ENCODE results near the gene RFX2.
"Not testable (repeated sequence)": the region's sequence is repeated elsewhere in the genome, so short reads cannot be mapped to it uniquely, and the experiment has no call there.

Gene RFX2

DNA sequence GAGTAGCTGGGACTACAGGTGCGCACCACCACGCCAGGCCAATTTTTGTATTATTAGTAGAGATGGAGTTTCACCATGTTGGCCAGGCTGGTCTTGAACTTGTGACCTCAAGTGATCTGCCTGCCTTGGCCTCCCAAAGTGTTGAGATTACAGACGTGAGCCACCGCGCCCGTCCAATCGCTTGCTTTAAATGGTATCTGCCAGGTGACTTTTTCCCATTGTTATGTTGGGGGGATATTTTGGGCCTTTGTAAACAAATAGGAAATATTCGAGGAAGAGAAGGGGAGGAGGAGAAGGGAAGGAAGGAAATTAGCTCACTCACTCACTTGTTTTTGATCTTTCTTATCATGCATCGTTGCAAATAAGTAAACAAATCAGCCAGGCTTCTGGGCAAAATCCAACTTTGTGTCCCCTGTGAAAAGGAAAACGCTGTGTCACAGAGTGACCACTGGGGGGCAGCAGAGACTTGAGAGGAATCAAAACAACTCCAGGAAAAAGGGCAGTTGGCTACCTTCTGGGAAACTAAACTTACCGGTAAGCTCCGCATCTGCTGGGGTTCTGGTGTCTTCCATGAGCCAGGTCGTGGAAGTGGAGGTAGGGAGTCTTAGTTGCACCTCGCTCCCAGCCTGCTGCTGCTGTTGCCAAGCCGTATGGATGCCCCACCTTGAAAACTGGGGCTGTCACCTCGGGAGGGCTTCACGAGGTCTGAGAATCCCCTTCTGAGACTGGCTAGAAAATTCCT, 123.1 kb downstream of the RFX2 start:
- peak; percentile 88 for DNase-seq

DNA sequence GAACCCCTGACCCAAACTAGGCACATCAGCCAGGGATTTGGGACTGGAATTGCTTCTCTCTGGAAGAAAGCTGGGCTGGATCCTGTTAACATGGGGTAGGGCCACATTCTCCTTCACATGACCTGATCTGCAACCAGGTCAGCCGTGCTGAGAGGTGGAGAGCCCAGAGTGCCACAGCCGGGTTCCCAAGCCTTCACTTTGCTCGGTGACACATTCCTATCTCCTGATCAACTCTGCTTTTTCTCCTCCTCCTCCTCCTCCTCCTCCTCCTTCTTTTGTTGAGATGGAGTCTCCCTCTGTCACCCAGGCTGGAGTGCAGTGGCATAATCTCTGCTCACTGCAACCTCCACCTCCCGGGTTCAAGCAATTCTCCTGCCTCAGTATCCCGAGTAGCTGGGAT, 124.5 kb downstream of the RFX2 start:
- not testable (repeated sequence) for DNase-seq

DNA sequence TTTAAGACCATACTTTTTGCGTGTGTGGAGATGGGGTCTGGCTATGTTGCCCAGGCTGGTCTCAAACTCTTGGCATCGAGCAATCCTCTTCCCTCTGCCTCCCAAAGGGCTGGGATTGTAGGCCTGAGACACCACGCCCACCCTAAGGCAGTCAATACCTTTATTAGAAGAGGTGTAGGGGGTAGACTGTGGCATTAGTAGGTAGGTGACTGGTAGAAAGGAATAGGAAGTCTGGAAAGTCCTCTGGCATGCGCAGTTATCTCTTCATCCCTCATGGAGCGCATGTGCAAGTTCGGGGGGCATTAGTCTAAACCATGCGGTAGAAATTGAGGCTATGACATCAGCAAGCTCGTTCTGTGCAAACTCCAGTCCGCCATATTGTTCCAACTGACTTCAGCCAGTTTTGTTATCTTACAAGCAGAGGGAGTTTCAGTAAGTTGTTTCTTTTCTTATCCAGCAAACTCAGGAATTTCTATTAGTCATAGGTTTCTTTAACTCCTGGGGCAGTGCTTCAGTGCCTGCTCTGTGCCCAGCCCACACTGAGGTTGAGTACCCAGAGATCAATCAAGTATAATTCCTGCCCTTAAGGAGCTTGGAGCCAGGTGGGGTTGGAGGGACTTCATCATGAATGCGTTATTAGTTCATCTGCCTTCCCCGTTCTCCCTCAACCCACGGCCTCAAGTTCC, 125.1 kb downstream of the RFX2 start:
- peak; percentile 51 for DNase-seq

DNA sequence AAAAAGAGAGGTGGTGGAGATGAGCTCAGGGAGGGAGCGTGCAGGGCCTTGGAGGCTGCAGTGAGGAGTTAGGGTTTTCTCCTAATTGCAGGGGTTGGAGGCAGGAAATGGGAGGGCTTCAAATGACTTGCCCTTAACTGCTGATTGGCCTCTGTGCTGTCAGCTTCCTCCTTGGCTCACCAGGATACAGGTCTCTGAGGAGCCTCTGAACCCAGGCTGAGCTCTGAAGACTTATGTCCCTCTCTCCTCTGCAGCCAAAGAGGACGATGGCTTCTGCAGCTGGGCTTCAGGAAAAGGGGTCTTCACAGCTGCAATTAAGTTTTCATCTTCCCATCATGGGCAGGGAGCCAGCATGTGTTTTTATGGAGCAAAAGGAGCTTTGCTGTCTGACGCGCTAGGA, 125.7 kb downstream of the RFX2 start:
- DNase-seq = peak; percentile 55

DNA sequence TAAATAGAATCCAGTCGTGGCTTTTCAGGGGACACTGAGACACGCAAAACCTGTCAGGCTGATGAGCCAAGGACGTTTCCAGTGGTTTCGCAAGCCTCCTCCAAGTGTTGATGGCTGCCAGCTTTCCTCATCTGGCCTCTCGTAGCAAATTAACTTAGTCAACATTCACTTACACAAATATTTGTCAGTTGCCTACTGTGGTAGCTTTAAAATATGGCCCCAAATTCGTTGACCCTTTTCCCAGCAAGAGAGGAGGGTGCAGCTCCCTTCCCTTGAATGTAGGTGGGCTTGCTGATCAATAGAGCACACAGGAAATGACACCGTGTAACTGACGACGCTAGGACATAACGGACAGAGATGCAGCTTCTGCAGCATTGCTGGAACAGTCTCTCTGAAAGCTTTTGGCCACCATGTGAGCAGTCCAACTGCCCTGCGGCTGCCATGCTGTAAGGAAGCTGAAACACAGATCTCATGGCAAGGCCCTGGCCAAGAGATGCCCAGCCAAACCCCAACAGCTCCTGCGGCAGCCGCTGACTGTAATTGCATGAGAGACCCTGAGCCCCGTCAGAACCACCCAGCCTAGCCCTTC, 126.8 kb downstream of the RFX2 start:
- DNase-seq = no peak

DNA sequence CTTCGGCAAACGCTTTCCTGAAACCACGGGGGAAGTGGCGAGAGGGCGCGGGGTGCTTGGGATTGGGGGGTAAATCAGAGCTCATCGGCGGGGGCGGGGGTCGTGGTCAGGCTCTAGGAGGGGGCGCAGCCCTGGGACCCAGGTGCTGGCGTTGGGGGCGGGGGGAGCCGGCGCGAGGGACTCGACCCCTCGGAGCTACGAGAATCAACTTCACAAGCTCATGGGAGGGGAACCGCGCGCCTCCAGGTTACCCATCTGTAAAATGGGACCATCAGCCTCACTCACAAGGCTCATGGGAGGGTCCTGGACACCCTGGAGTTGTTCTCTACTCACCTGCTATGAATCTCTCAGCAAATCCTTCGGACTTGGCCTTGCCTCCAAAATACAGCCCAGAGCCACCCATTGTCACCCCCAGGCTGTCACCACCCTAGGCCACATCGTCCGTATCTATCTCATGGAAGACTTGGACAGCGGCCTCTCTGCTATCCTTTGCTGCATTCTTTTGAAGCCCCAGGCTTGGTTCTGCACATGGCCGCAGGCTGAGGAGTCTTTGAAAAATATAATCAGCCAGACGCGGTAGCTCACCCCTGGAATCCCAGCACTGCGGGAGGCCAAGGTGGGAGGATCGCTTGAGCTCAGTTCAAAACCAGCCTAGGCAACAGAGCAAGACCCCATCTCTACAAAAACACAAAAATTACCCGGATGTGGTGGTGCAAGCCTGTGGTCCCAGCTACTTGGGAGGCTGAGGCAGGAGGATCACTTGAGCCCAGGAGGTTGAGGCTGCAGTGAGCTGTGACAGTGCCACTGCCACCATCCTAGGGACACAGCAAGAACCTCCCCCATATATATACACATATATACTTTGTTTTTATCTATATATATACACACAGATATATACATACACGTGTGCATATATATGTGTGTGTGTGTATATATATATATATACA, 131.4 kb downstream of the RFX2 start:
- no peak for DNase-seq

DNA sequence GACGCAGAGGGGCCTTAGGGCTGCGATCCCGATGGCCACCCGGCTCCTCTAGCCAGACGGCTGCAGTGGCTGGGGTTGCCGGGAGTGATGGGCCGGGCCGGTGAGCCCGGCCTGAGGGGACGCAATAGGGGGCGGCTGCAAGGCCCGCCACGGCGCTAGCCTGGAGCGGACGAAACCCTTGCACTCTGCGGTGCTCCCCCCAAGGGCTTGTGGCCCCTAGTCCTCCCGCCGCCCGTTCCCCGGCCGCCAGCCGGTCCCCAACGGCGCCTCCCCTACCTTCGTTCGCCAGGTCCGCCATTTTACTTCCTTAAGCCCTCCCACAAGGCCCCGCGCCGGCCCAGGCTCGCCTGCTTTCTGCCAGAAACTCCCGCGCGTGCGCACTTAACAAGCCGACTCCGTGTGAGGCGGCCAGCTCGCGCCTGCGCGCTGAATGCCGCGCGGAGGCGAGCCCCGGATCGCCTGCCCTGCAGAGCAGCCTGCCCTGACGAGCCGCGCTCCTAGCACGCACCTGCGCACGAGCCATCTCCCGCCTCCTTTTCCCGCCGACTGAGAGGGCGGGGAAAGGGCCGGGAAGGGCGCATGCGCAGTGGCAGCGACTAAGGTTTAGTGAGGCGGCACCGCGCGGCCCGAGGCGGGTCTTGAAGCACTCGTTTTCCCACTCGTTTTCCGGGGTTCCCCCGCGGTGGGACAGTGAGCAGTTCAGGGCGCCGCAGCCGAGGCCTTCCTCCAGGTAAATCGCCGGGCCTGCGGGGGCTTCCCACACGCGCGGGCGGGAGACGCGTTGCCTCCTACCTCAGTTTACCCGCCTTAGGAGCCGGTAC, 132.3 kb downstream of the RFX2 start, which contains the start of gene RANBP3:
TSS of gene RANBP3 (minus strand) at position 356 of the 821 bp plus-strand sequence. CDS start at position 298, 58 bp downstream.
- DNase-seq = peak; percentile 100

DNA sequence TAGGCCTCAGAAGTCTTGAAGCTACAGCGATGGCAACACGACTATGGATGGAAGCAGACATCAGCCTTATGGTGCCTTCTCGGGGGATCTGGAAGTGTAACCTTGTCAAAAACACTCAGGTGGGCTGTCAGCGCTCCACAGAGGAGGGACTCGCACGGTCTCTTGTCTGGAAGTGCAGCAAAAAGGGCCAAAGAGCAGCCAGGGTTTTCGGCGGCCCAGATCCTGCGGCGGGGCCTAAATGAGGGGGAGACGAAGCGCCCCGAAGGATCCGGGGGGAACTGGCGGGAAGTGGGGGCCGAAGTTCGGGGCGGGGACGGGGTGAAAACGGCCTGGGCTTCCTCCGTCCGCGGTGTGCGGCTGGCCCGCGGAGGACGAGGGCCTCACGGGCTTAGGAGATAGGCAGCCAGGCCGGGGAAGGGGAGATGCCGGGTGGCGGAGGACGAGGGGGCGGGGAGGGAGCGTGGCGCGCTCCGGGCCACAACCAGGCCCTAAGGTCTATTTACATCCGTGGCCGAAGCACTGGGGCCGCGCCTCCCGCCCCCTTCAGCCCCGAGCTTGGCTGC, 133.0 kb downstream of the RFX2 start:
- no peak for DNase-seq

DNA sequence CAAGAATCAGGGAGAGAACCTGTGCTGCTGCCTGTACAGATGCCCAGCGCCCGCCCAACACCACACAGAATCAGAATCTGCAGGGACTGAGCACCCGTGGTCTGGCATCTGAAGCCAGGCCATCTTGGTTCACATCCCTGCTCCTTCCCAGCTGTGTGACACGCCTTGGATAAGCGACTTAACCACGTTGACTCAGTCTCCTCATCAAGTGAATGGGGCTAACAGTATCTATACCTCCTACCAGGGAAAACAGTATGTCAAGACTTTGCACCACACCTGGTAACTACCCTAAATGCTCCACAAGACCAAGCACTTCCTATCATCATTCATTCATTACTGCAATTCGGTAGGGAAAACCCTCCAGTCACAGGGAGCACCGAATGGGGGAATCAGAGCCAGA, 133.5 kb downstream of the RFX2 start:
- DNase-seq = no peak

DNA sequence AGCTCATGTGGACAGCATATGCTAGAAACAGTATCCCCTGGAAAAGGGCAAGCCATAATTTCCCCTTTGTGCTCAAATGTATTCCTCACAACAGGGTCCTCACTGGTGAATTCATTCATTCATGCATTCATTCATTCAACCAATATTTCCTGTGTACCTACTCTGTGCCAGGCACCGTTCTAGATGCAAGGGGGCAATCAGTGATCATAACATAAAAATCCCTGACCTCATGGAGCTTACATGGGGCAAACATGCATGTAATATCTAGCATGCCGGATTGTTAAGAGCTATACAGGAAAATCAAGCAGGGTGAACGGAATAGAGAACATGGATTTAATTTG, 134.9 kb downstream of the RFX2 start:
- DNase-seq = no peak

DNA sequence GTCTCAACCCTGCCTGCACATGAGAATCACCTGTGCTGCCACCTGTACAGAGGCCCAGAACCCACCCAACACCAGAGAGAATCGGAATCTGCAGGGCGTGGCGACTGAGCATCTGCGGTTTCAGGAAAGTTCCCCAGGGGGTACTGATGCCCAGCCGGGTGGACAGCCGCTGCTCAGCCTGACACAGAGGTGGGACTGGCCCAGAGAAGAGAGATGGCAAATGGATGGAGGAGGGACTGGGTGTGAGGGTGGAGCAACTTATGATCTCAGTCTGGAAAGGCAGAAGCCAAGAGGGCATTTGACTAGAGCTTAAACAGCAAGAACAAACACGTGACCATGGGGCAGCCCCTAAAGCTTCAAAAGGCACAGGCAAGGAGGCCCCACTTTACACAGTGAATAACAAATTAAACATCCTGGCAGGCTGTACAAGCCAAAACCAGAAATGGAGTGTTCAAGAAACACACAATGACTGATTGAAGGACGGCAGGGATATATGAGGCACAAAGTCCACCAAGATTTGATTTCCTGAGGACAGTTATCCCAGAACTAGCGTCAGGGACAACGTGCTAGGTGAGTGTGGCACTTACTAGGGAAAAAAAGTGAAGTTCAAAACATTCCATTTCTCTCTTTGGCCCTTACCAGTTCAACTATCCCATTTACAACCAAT, 135.4 kb downstream of the RFX2 start:
- no peak for DNase-seq

DNA sequence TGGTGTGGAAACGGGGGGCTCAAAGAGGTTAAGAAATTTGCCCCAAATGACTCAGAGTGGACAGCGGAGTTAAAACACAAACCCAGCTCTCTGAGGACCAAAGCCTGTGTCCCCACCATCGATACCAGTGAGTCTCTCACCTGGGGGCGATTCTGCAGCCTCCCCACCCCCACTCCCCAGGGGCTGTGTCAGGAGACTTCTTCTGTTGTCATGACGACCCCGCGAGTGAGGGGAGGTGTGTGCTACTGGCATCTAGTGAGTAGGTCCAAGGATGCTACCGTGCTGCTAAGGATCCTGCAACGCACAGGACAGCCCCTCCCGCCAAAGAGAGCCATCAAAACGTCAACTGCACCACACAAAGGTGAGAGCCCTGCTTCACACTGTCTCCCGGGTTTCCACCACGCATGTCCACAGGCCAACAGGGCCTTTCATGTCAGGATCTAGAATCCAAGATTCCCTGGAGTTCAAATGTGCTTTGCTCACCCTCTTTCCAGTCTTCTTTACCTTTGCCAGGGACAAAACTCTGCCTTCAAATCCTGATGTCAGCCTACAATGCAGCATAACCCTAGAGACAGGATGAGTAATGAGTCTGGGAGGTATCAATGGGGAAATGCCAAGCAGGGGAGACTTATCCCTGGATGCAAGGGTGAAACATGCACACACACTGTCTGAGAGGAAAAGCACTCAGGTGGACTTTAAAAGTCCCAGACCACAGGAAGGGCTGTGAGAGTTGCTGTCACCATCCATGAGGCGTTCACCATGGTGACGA, 136.2 kb downstream of the RFX2 start:
- no peak for DNase-seq

DNA sequence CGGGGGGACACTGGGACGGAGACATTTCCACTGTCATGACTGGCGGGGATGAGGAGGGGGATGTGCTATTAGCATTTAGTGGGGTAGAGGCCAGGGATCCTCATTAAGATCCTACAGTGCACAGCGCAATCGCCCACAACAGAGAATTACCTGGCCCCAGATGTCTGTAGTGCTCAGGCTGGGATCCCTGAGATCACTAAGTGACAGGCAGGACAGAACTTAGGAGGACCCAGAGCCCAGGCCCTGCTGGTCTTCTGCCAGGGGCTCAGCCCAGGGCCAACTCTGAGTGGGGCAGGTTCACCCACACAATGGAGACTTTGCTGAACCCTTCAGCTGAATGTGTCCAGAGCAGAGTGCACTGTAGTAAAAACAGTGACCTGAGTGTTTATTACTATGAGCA, 136.9 kb downstream of the RFX2 start:
- no peak for DNase-seq

DNA sequence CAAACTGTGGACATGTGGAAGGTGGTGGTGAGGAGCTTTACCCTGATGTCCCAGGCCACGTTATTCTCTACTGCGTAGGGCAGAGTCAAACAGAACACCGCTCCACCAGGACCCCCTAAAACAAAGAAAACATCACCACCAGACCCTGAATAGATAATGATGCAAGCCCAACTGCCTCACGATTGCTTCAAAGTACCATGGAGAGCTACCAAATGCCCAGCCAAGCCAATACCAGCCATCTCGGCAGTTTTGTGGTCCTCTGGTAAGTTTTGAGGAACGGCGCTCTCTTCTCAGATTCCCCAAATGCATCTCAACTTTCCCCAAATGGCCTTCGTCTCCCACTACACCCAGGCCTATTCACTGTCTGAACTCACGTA, 138.0 kb downstream of the RFX2 start:
- no peak for DNase-seq

DNA sequence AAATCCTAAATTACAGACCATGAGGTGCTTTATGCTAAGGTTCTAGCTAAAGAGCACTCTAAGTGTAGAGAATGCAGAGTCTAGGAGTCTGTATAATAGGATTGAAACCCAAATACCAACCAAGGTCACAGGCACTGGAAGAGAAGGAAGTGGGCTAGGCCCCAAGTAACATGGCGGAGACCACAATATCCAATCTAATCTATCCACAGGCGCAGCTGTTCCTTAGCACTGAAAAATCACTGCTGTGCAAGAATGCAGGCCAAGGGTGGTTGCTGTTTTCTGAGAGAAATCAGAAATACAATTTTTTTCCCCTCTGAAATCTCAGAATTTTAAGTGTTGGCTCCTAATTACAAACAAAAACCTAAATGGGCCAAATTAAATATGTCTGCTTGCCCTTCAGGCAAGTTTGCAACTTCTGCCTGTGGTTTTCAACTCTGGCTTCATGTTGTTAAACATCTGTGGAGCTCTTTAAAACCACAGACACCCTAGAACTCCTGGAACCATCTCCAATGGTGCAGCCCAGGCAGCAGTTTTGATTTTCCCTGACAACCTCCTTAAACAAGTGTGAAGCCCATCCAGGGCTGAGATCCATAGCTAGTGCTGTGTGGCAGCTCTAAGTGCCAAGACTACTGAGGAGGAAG, 138.5 kb downstream of the RFX2 start:
- DNase-seq = peak; percentile 78

DNA sequence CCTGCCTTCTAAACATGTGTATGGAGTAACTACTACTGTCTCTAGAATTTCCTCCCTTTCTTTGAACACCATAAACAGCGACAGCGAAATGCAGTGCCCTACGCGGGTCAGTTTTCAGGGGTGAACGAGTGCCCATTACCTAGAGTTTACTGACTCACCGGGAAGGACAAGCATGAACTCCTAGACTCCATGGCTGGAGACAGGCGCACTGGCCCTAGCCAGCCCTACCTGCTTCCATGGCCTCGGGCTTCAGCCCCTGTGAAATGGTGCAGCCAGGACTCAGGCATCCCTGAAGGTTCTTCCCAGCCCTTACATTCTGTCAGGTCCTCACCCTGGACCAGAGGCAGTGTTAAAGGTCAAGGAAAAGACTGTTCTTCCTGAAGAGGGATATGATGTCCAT, 140.8 kb downstream of the RFX2 start:
- DNase-seq = no peak

DNA sequence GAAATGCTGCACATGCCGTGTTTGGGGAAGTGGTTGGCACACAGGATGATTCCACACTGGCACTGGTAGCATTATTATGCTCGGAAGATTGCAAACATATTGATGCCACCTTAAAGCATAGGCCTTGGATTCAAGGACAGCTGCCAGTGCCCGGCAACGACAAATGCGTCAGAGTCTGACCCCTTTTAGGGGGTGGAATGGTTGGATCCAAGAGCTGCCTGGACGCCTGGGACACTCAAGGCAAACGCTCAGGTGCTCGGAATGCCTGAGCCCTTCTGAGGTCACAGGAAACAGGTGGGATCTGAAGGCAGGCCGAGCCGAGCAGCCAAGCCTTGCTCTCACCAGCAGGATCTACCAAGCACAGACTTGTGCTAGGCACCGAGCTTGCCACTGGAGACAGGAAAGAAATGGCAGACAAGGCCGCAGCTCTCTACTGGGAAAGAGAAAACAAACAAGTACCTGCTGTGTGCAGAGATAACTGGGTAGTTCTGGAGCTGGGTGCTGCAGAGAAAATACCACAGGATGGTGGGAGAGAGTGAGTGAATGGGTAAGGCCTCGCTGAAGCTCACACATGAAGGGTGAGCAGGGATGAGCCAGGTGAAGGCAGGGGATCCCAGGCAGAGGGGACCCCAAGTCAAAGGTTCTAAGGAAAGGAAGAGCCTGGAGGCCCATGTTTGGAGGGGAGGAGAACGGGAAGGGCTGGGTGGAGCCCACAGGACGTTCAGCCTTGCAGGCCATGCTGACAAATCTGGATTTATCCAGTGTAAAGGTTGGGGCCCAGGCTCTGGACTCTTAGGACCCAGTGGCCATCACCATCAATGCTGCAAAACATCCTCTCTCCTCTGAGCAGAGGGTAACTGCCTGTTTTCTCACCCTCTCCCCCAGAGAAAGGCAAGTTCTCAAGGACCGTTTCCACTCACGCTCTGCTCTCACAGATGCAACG, 141.6 kb downstream of the RFX2 start:
- peak; percentile 27 for DNase-seq

DNA sequence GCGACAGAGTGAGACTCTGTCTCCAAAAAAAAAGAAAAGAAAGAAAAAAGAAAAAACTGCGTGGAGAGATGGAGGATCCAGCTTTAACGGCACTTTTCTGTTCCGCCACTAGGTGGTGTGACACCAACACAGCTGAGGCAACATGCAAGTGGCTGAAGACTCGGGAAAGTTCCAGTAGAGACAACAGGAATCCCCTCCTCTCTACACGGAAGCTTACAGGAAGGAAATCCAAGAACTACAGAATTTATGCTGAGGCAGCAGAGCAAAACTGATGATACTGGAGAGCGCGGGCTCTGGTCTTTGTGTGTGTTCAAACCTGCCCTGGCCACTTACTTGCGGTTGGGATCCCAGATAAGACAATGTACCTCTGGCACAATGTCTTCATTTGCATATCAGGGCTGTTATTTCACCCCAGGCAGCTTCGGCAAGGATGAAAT, 142.3 kb downstream of the RFX2 start:
- peak; percentile 83 for DNase-seq

DNA sequence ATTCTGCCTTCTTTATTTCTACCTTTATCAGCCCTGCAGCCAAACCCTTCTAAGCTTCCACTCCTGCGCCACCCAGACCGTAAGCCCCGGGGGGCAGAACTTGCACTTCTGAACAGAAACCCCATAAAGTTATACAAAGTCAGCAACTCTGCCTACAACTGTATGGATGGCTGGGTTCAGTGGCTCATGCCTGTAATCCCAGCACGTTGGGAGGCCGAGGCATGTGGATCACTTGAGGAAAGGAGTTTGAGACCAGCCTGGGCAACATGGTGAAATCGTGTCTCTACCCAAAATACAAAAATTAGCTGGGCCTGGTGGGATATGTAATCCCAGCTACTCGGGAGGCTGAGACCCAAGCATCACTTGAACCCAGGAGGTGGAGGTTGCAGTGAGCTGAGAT, 142.7 kb downstream of the RFX2 start:
- DNase-seq = no peak
